ENCODE measurements around the gene WBP2.

The WBP2 gene

GRCh38 chr17:75826561-75827307 lies 28.4 kb downstream of the WBP2 start:
- no peaks in the 10 kb centered on the region for H3K4me1 ChIP-seq (ENCODE audit: insufficient read depth, low read length)
- ATAC-seq (ENCODE audit: insufficient read depth, low read depth) = no peak
- no peak overlapping the region for H3K9ac ChIP-seq (ENCODE audit: low read depth, low read length)
- TF ChIP-seq CTCF (IDR thresholded peaks at IDR 0.05; ENCODE audit: borderline replicate concordance, extremely low read depth, low read length, poor library complexity, severe bottlenecking) (no peak), EZH2 (IDR thresholded peaks at IDR 0.05; ENCODE audit: borderline replicate concordance, low read depth, low read length, severe bottlenecking) (no peak)
- no peaks in the 10 kb centered on the region for H3K9me3 ChIP-seq (ENCODE audit: insufficient read depth, low read length, severe bottlenecking)
- H3K79me2 ChIP-seq (ENCODE audit: insufficient read depth, low read length) = no peaks in the 10 kb centered on the region
- H3K4me2 ChIP-seq (ENCODE audit: insufficient read depth, low read length) = no peak overlapping the region
- H4K20me1 ChIP-seq (ENCODE audit: insufficient read depth, low read length) = peaks cover 11% of the 10 kb centered on the region
- no peak overlapping the region for H3K4me3 ChIP-seq (ENCODE audit: low read depth in 1 of 2, low read length in 2 of 2)
- H3K27ac ChIP-seq (ENCODE audit: low read length) = 0 out of 2 replicates have a peak overlapping the region, but pooled peaks have one; percentile 38
- no peak overlapping the region for H2AFZ ChIP-seq (ENCODE audit: low read depth, low read length)
- no peaks in the 10 kb centered on the region for H3K27me3 ChIP-seq (ENCODE audit: insufficient read depth, low read length, poor library complexity)
- peaks cover 83% of the 10 kb centered on the region for H3K36me3 ChIP-seq (ENCODE audit: insufficient read depth, low read length)
- DNase-seq = no peak

- Histone ChIP-seq H3K27ac (ENCODE audit: low read length) (peak overlapping the region; percentile 14; the same call in 1 of the 2 replicates), H3K9me3 (ENCODE audit: insufficient read depth, low read length, severe bottlenecking) (no peaks in the 10 kb centered on the region), H2AFZ (ENCODE audit: low read depth, low read length) (no peak overlapping the region), H3K9ac (ENCODE audit: low read depth, low read length) (no peak overlapping the region), H3K4me2 (ENCODE audit: insufficient read depth, low read length) (no peak overlapping the region), H3K36me3 (ENCODE audit: insufficient read depth, low read length) (peaks cover 88% of the 10 kb centered on the region), H4K20me1 (ENCODE audit: insufficient read depth, low read length) (peaks cover 11% of the 10 kb centered on the region), H3K27me3 (ENCODE audit: insufficient read depth, low read length, poor library complexity) (no peaks in the 10 kb centered on the region), H3K4me1 (ENCODE audit: insufficient read depth, low read length) (no peaks in the 10 kb centered on the region), H3K4me3 (ENCODE audit: low read depth in 1 of 2, low read length in 2 of 2) (no peak overlapping the region), H3K79me2 (ENCODE audit: insufficient read depth, low read length) (no peaks in the 10 kb centered on the region)
- no peak for ATAC-seq (ENCODE audit: insufficient read depth, low read depth)
- TF ChIP-seq EZH2 (IDR thresholded peaks at IDR 0.05; ENCODE audit: borderline replicate concordance, low read depth, low read length, severe bottlenecking) (no peak), CTCF (IDR thresholded peaks at IDR 0.05; ENCODE audit: borderline replicate concordance, extremely low read depth, low read length, poor library complexity, severe bottlenecking) (no peak)
- no peak for DNase-seq
Observed at GRCh38 chr17:75825748-75826370, 29.3 kb downstream of the WBP2 start.

GRCh38 chr17:75825149-75825552 lies 30.0 kb downstream of the WBP2 start:
- H3K4me3 ChIP-seq (ENCODE audit: low read depth in 1 of 2, low read length in 2 of 2) = no peak overlapping the region
- ATAC-seq (ENCODE audit: insufficient read depth, low read depth) = no peak
- H3K36me3 ChIP-seq (ENCODE audit: insufficient read depth, low read length) = peaks cover 88% of the 10 kb centered on the region

More at GRCh38 chr17:75825149-75825552, 30.0 kb downstream of the WBP2 start:
- Histone ChIP-seq H2AFZ (ENCODE audit: low read depth, low read length) (no peak overlapping the region), H3K9ac (ENCODE audit: low read depth, low read length) (no peak overlapping the region), H3K4me2 (ENCODE audit: insufficient read depth, low read length) (no peak overlapping the region), H3K9me3 (ENCODE audit: insufficient read depth, low read length, severe bottlenecking) (no peaks in the 10 kb centered on the region), H3K27ac (ENCODE audit: low read length) (no peak overlapping the region), H4K20me1 (ENCODE audit: insufficient read depth, low read length) (peaks cover 10% of the 10 kb centered on the region), H3K27me3 (ENCODE audit: insufficient read depth, low read length, poor library complexity) (no peaks in the 10 kb centered on the region), H3K4me1 (ENCODE audit: insufficient read depth, low read length) (no peaks in the 10 kb centered on the region), H3K79me2 (ENCODE audit: insufficient read depth, low read length) (no peaks in the 10 kb centered on the region)
- no peak for TF ChIP-seq CTCF (IDR thresholded peaks at IDR 0.05; ENCODE audit: borderline replicate concordance, extremely low read depth, low read length, poor library complexity, severe bottlenecking)
- TF ChIP-seq EZH2 (IDR thresholded peaks at IDR 0.05; ENCODE audit: borderline replicate concordance, low read depth, low read length, severe bottlenecking) = no peak
- no peak for DNase-seq
